Chondrocyte (in vitro differentiated cells): Measurements from ENCODE around the gene SLC26A11. TPM values are rescaled to one million over a fixed set of nuclear protein-coding genes. Genes with fewer than 3 reads are reported as not detected.

ENCODE experiments used
- DNase-seq: peaks from one replicate; pipeline ENCODE4 v3.0.0; 2021; ENCODE audit warnings: mixed read lengths, low spot score
- H3K27ac Mint-ChIP-seq: one replicate; pipeline ENCODE4 v1.8.0; 2021; ENCODE audit warnings: mild to moderate bottlenecking, moderate library complexity, mixed read lengths; ENCODE audit not compliant: unreplicated experiment
- H3K27me3 Mint-ChIP-seq: 2 replicates; pipeline ENCODE4 v1.8.0; 2021; ENCODE audit warnings: low read depth, mixed read lengths
- H3K36me3 Mint-ChIP-seq: 2 replicates; pipeline ENCODE4 v1.8.0; 2021; ENCODE audit warnings: low read depth, mixed read lengths
- H3K4me1 Mint-ChIP-seq: 2 replicates; pipeline ENCODE4 v1.8.0; 2021; ENCODE audit warnings: low read depth, mild to moderate bottlenecking, mixed read lengths
- H3K4me3 Mint-ChIP-seq: one replicate; pipeline ENCODE4 v1.8.0; 2021; ENCODE audit warnings: mild to moderate bottlenecking, moderate library complexity, mixed read lengths; ENCODE audit not compliant: unreplicated experiment
- H3K9me3 Mint-ChIP-seq: 2 replicates; pipeline ENCODE4 v1.8.0; 2021; ENCODE audit warnings: low read depth, mixed read lengths
- total RNA-seq: library from RNA; stranded (reverse); gene quantifications from 3 replicates; pipeline ENCODE4 v1.2.1, GENCODE V29; 2021
- TF ChIP-seq, protein P1 (sequence below): fragments of 200-600 bp; sonication (generic); IDR thresholded peaks from 2 replicates; pipeline ENCODE4 v1.5.0; 2021; ENCODE audit warnings: antibody characterized with exemption, mild to moderate bottlenecking, moderate library complexity

SLC26A11 gene
- total RNA-seq, 1 donor from 2014 or later = 16.2 TPM

DNA sequence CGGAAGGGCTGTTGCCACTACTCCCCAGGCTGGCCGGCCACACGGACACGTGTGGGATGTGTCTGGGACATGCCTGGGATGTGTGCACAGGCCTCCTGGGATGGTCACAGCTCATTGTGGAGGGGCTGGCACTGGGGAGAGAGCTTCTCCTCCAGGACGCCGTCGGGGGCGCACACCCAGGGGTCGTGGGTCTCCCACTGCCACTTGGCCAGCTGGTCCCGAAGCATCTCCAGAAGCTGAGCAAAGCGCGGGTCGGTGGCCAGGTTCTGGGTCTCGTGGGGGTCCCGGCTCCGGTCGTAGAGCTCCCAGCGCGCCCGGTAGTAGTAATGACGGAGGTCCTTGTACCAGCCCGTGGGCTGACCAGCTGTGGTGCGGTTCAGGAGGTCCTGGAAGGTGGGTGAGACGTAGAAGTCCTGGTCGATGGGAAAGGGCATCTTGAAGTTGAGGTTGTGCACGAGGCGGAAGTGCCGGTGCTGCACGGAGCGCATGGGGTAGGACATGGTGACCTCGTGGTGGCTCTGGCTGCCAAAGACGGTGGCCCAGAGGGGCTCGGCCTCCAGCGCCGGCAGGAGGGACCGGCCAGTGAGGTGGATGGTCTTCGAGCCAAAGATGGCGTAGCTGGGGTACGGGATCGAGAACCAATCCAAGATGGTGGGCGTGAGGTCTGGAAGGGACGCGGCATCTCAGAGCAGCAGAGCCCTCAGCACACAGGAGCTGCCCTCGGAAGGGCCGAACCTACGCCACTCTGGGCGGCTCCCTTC, 9.7 kb upstream of the SLC26A11 start:
- Mint-ChIP-seq H3K27me3 (no peaks in the 10 kb centered on the region), H3K36me3 (peaks cover 14% of the 10 kb centered on the region), H3K4me1 (no peaks in the 10 kb centered on the region), H3K27ac (no peak overlapping the region), H3K9me3 (no peaks in the 10 kb centered on the region), H3K4me3 (no peak overlapping the region)
- peak; percentile 81 for DNase-seq
- TF ChIP-seq, protein P1, sequence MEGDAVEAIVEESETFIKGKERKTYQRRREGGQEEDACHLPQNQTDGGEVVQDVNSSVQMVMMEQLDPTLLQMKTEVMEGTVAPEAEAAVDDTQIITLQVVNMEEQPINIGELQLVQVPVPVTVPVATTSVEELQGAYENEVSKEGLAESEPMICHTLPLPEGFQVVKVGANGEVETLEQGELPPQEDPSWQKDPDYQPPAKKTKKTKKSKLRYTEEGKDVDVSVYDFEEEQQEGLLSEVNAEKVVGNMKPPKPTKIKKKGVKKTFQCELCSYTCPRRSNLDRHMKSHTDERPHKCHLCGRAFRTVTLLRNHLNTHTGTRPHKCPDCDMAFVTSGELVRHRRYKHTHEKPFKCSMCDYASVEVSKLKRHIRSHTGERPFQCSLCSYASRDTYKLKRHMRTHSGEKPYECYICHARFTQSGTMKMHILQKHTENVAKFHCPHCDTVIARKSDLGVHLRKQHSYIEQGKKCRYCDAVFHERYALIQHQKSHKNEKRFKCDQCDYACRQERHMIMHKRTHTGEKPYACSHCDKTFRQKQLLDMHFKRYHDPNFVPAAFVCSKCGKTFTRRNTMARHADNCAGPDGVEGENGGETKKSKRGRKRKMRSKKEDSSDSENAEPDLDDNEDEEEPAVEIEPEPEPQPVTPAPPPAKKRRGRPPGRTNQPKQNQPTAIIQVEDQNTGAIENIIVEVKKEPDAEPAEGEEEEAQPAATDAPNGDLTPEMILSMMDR = no peak

DNA sequence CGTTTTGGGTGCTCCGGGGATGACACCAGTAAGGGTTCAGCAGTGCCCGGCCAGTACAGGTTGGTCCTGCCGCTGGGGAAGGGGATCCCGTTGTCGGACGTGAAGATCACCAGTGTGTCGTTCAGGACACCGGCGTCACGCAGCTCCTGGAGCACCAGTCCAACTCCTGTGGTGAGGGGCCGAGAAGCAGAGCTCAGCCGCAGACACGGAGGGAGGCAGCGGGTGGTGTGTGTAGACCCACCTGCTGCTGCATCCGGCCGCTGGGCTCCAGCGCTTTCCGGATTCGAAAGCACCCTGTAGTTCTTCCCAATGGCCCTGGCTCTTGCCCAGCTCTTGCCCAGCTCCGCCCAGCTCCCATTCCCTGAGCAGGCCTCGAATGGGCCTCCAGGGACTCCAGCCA, 8.1 kb upstream of the SLC26A11 start:
- peak; percentile 91 for DNase-seq
- Mint-ChIP-seq H3K9me3 (no peaks in the 10 kb centered on the region), H3K4me3 (no peak overlapping the region), H3K27ac (no peak overlapping the region), H3K36me3 (peaks cover 19% of the 10 kb centered on the region), H3K27me3 (no peaks in the 10 kb centered on the region), H3K4me1 (no peaks in the 10 kb centered on the region)
- TF ChIP-seq, protein P1 = no peak

DNA sequence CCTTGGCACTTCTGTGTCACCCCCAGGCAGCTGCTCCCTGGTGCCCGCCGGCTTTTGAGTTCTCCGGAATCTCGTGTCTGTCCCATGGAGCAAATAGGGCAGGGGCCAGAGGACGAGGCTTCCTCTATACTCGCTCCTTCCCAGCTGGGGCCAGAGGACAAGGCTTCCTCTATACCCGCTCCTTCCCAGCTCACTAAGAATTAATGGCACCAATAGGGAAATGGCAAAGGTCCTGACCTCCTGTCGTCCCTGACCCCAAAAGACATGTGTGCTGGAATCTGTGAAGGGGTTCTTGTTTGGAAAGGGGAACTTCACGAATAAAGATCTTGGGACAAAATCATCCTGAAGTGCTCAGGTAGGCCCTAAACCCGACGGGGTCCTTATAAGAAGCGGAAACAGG, 7.7 kb upstream of the SLC26A11 start:
- Mint-ChIP-seq H3K27me3 (no peaks in the 10 kb centered on the region), H3K4me3 (no peak overlapping the region)

DNA sequence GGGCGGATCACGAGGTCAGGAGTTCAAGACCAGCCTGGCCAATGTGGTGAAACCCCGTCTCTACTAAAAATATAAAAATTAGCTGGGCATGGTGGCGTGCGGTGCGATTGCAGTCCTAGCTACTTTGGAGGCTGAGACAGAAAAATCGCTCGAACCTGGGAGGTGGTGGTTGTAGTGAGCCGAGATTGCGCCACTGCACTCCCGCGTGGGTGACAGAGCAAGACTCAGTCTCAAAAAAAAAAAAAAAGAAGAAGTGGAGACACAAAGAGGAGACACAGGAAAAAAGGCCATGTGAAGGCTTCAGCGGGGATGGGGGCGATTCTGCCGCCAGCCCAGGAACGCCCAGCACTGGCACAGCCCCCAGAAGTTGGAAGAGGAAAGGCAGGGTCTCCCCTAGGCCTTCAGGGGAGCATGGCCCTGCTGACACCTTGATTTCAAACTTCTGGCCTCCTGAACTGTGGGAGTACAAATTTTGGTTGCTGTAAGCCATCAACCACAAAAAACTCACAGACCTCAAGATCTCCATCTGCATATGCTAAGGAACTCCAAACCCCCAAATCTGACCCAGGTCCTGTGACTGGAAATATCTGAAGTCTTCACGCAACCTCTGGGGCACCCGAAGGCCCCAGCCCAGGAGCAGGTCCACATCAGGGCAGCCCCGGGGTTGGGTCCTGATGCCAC, 7.1 kb upstream of the SLC26A11 start:
- Mint-ChIP-seq H3K27ac (no peak overlapping the region), H3K9me3 (no peaks in the 10 kb centered on the region), H3K27me3 (no peaks in the 10 kb centered on the region), H3K4me1 (no peaks in the 10 kb centered on the region), H3K36me3 (peaks cover 24% of the 10 kb centered on the region), H3K4me3 (no peak overlapping the region)
- DNase-seq = no peak
- TF ChIP-seq, protein P1 = no peak

More for the DNA sequence above, 7.7 kb upstream of the SLC26A11 start:
- Mint-ChIP-seq H3K4me1 (no peaks in the 10 kb centered on the region), H3K9me3 (no peaks in the 10 kb centered on the region), H3K36me3 (peaks cover 23% of the 10 kb centered on the region), H3K27ac (no peak overlapping the region)
- TF ChIP-seq, protein P1 = no peak
- DNase-seq = no peak

DNA sequence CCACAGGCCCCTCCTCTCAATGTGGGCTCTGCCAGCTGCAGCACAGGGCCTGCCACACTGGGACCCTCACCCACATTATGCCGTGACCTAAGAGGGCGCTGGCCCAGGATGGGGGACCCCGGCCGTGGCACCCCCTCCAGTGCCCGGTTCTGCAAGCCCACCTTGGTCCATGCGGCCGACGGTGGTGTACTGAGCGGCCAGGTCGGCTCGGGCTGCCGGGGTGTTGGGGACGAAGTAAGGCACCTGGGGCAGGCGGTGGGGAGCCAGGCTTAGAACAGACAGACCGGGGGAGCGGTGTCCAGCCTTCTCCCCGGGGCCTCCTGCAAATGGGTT, 6.6 kb upstream of the SLC26A11 start:
- H3K36me3 Mint-ChIP-seq = peaks cover 24% of the 10 kb centered on the region

More for the DNA sequence above, 6.6 kb upstream of the SLC26A11 start:
- no peaks in the 10 kb centered on the region for H3K27me3 Mint-ChIP-seq
- no peak for DNase-seq
- H3K27ac Mint-ChIP-seq = no peak overlapping the region
- H3K4me3 Mint-ChIP-seq = no peak overlapping the region
- no peaks in the 10 kb centered on the region for H3K9me3 Mint-ChIP-seq
- H3K4me1 Mint-ChIP-seq = peaks cover 1% of the 10 kb centered on the region
- TF ChIP-seq, protein P1 = no peak
